ENCODE measurements around the gene FASTK. TPM values are rescaled to one million over a fixed set of nuclear protein-coding genes. Genes with fewer than 3 reads are reported as not detected.

Gene FASTK
- total and polyA plus RNA-seq, 4 donors: 28.9 to 108 (median 89.9) TPM

GRCh38 chr7:151103973-151104372 is 23.4 kb upstream of the FASTK start:
- Histone ChIP-seq H3K9me3 (ENCODE audit: control insufficient read depth in 4 of 4, insufficient read depth in 3 of 4, low read length in 3 of 4) (peaks cover 0 to 3% (median 0%) of the 10 kb centered on the region in 4 donors), H3K27ac (ENCODE audit: low read depth in 1 of 2, low read length in 1 of 2) (no peak overlapping the region), H3K27me3 (ENCODE audit: control insufficient read depth in 3 of 3, insufficient read depth in 3 of 3, low read length in 2 of 3) (no peaks in the 10 kb centered on the region), H3K36me3 (ENCODE audit: control insufficient read depth in 4 of 4, insufficient read depth in 4 of 4, low read length in 4 of 4) (peaks cover 0 to 3% (median 2%) of the 10 kb centered on the region in 4 donors), H3K4me3 (no peak overlapping the region), H3K4me1 (ENCODE audit: control insufficient read depth in 5 of 5, insufficient read depth in 5 of 5, low read length in 5 of 5) (peaks cover 0 to 7% (median 0%) of the 10 kb centered on the region in 5 donors), H3K9ac (ENCODE audit: insufficient read depth in 1 of 2, low read length in 2 of 2) (no peak overlapping the region)
- no peak for ATAC-seq (ENCODE audit: insufficient read depth, low FRiP score)
- DNase-seq: no peak
- TF ChIP-seq CTCF (IDR thresholded peaks at IDR 0.05; ENCODE audit: control extremely low read depth, extremely low read depth): no peak
- WGBS, 2 donors: 87 to 91% methylated on average over 12 of the region's 12 CpGs

- H3K4me1 ChIP-seq (ENCODE audit: control insufficient read depth in 5 of 5, insufficient read depth in 5 of 5, low read length in 5 of 5): peaks cover 0 to 7% (median 0%) of the 10 kb centered on the region in 5 donors
- H3K36me3 ChIP-seq (ENCODE audit: control insufficient read depth in 4 of 4, insufficient read depth in 4 of 4, low read length in 4 of 4): peaks cover 0 to 2% (median 1%) of the 10 kb centered on the region in 4 donors
- no peak for TF ChIP-seq CTCF (IDR thresholded peaks at IDR 0.05; ENCODE audit: control extremely low read depth, extremely low read depth)
- H3K4me3 ChIP-seq: no peak overlapping the region
- WGBS, 2 donors: 74 to 80% methylated on average over 3 of the region's 3 CpGs
- no peak for DNase-seq
- H3K9ac ChIP-seq (ENCODE audit: insufficient read depth in 1 of 2, low read length in 2 of 2): no peak overlapping the region
- no peak for ATAC-seq (ENCODE audit: insufficient read depth, low FRiP score)
- H3K9me3 ChIP-seq (ENCODE audit: control insufficient read depth in 4 of 4, insufficient read depth in 3 of 4, low read length in 3 of 4): peaks cover 0 to 3% (median 0%) of the 10 kb centered on the region in 4 donors
- no peaks in the 10 kb centered on the region for H3K27me3 ChIP-seq (ENCODE audit: control insufficient read depth in 3 of 3, insufficient read depth in 3 of 3, low read length in 2 of 3)
- H3K27ac ChIP-seq (ENCODE audit: low read depth in 1 of 2, low read length in 1 of 2): no peak overlapping the region
Observed at GRCh38 chr7:151102991-151103390, 22.4 kb upstream of the FASTK start.

GRCh38 chr7:151101621-151102396 is 21.2 kb upstream of the FASTK start:
- Histone ChIP-seq H3K9ac (ENCODE audit: insufficient read depth in 1 of 2, low read length in 2 of 2) (no peak overlapping the region), H3K27me3 (ENCODE audit: control insufficient read depth in 3 of 3, insufficient read depth in 3 of 3, low read length in 2 of 3) (no peaks in the 10 kb centered on the region), H3K9me3 (ENCODE audit: control insufficient read depth in 4 of 4, insufficient read depth in 3 of 4, low read length in 3 of 4) (peaks cover 0 to 3% (median 0%) of the 10 kb centered on the region in 4 donors), H3K4me1 (ENCODE audit: control insufficient read depth in 5 of 5, insufficient read depth in 5 of 5, low read length in 5 of 5) (peaks cover 0 to 7% (median 0%) of the 10 kb centered on the region in 5 donors), H3K36me3 (ENCODE audit: control insufficient read depth in 4 of 4, insufficient read depth in 4 of 4, low read length in 4 of 4) (peaks cover 0 to 2% (median 1%) of the 10 kb centered on the region in 4 donors), H3K4me3 (no peak overlapping the region), H3K27ac (ENCODE audit: low read depth in 1 of 2, low read length in 1 of 2) (no peak overlapping the region)
- WGBS, 2 donors: 85 to 89% methylated on average over 23 to 24 of the region's 24 CpGs
- TF ChIP-seq CTCF (IDR thresholded peaks at IDR 0.05; ENCODE audit: control extremely low read depth, extremely low read depth): no peak
- ATAC-seq (ENCODE audit: insufficient read depth, low FRiP score): no peak
- DNase-seq: no peak

All from lung (tissue), 12 donors.